HCT116 (cell line): ENCODE results near the gene PGLYRP4. TPM values are rescaled to one million over a fixed set of nuclear protein-coding genes. Genes with fewer than 3 reads are reported as not detected.

ENCODE experiments used
- ATAC-seq: fragments of 200-7000 bp; cut with Tn5 transposase; 2 replicates; pipeline ENCODE4 v1.9.1; 2020; ENCODE audit warnings: mild to moderate bottlenecking, moderate library complexity
- BruUV-seq: library from RNA; stranded (reverse); fragments of 400-500 nt; replicated peaks from 2 replicates; lab custom pipeline; 2021; lab: Mats Ljungman, UMichigan
- CTCF ChIA-PET: fragments of 300-600 bp; sonication (Branson Sonifier 250); formaldehyde crosslinking; loops from one replicate; lab custom pipeline; 2021; ENCODE audit warnings: antibody characterized with exemption; lab: Charles Lee
- POLR2A ChIA-PET: fragments of 300-600, 350-600 bp; sonication (Branson Sonifier 250); formaldehyde crosslinking; loops from one replicate; lab custom pipeline; 2021; ENCODE audit warnings: antibody characterized with exemption; lab: Charles Lee
- RAD21 ChIA-PET, 2 experiments: fragments of 300-600 bp; sonication (Branson Sonifier 250); formaldehyde crosslinking; loops; one replicate each; lab custom pipeline; 2023; ENCODE audit warnings: low total read pairs in 2 of 2; ENCODE audit not compliant: uncharacterized antibody in 2 of 2, unreplicated experiment in 2 of 2, low non-redundant PET in 1 of 2; lab: Charles Lee
- DNase-seq: peaks from one replicate; pipeline ENCODE4 v3.0.0-alpha.2; 2010; ENCODE audit warnings: low read depth, low spot score
- H2AFZ ChIP-seq: fragments of 200-600 bp; shearing (Covaris generic), sonication (generic); 2 replicates; pipeline ENCODE4 v1.6.1; 2017; ENCODE audit warnings: low read depth, mixed run types, mixed read lengths, antibody characterized with exemption, low read length; ENCODE audit not compliant: poor library complexity, severe bottlenecking
- H3K27ac ChIP-seq: 2 replicates; pipeline ENCODE4 v1.5.1; 2012; ENCODE audit warnings: low read depth, low read length
- H3K27me3 ChIP-seq: fragments of 200-600 bp; sonication (generic); 2 replicates; pipeline ENCODE4 v1.6.1; 2016; ENCODE audit warnings: mixed run types, low read length, mixed read lengths; ENCODE audit not compliant: insufficient read depth
- H3K36me3 ChIP-seq, 2 experiments: fragments of 200-500 bp in 1 of 2; fragments of 200-600 bp in 1 of 2; sonication (Bioruptor generic) in 1 of 2; sonication (generic) in 1 of 2; 2 replicates each; pipeline versions ENCODE4 v1.5.1 to v1.6.1; 2014 to 2016; ENCODE audit warnings: low read length in 2 of 2, inconsistent platforms in 1 of 2, mixed read lengths in 1 of 2, mixed run types in 1 of 2; ENCODE audit not compliant: insufficient read depth in 2 of 2, control insufficient read depth in 1 of 2
- H3K4me1 ChIP-seq, 2 experiments: fragments of 200-600 bp in 1 of 2; sonication (generic) in 1 of 2; 2 replicates each; pipeline versions ENCODE4 v1.5.1 to v1.6.1; 2012 to 2017; ENCODE audit warnings: low read length in 2 of 2, inconsistent platforms in 1 of 2, mild to moderate bottlenecking in 1 of 2, mixed read lengths in 1 of 2, mixed run types in 1 of 2, moderate library complexity in 1 of 2; ENCODE audit not compliant: insufficient read depth in 2 of 2, control insufficient read depth in 1 of 2
- H3K4me2 ChIP-seq: fragments of 200-600 bp; sonication (generic); 2 replicates; pipeline ENCODE4 v1.6.1; 2017; ENCODE audit warnings: mixed run types, low read length, mixed read lengths
- H3K4me3 ChIP-seq, 2 experiments: fragments of 200-600 bp in 1 of 2; sonication (generic) in 1 of 2; replicated peaks in 1 of 2; 2 replicates each; pipeline ENCODE4 v1.5.1; 2011 to 2016; ENCODE audit warnings: low read length in 2 of 2, control low read depth in 1 of 2, low read depth in 1 of 2, mild to moderate bottlenecking in 1 of 2, mixed read lengths in 1 of 2, mixed run types in 1 of 2
- H3K79me2 ChIP-seq: fragments of 200-600 bp; sonication (generic); 2 replicates; pipeline ENCODE4 v1.6.1; 2017; ENCODE audit warnings: mild to moderate bottlenecking, mixed run types, low read length, moderate library complexity, mixed read lengths; ENCODE audit not compliant: insufficient read depth
- H3K9ac ChIP-seq: fragments of 200-600 bp; sonication (generic); 2 replicates; pipeline ENCODE4 v1.6.1; 2016; ENCODE audit warnings: low read length, mixed read lengths
- H3K9me2 ChIP-seq: fragments of 200-600 bp; sonication (generic), shearing (Covaris generic); 2 replicates; pipeline ENCODE4 v1.6.1; 2017; ENCODE audit warnings: mixed run types, mild to moderate bottlenecking, moderate library complexity; ENCODE audit not compliant: insufficient read depth
- H3K9me3 ChIP-seq, 2 experiments: fragments of 200-500 bp in 1 of 2; fragments of 200-600 bp in 1 of 2; sonication (Bioruptor generic) in 1 of 2; sonication (generic) in 1 of 2; 2 replicates each; pipeline ENCODE4 v1.6.1; 2014 to 2017; ENCODE audit warnings: low read length in 2 of 2, mixed read lengths in 2 of 2, inconsistent platforms in 1 of 2, low read depth in 1 of 2, mild to moderate bottlenecking in 1 of 2, mixed run types in 1 of 2, moderate library complexity in 1 of 2; ENCODE audit not compliant: control insufficient read depth in 1 of 2, insufficient read depth in 1 of 2
- H4K20me1 ChIP-seq: fragments of 200-600 bp; sonication (generic), shearing (Covaris generic); 2 replicates; pipeline ENCODE4 v1.6.1; 2017; ENCODE audit warnings: mixed run types, mild to moderate bottlenecking, moderate library complexity; ENCODE audit not compliant: insufficient read depth
- CEBPB ChIP-seq: IDR thresholded peaks from 2 replicates; pipeline ENCODE4 v1.6.1; 2012; ENCODE audit warnings: low read depth
- ELF1 ChIP-seq: IDR thresholded peaks from 2 replicates; pipeline ENCODE4 v1.6.1; 2012; ENCODE audit warnings: low read depth, borderline replicate concordance
- EZH2 ChIP-seq: fragments of 200-600 bp; sonication (generic); IDR thresholded peaks from 2 replicates; pipeline ENCODE4 v1.6.1; 2017; ENCODE audit warnings: antibody characterized with exemption, mixed run types
- SP1 ChIP-seq: IDR thresholded peaks from 2 replicates; pipeline ENCODE4 v1.6.1; 2012; ENCODE audit warnings: low read depth
- SRF ChIP-seq: IDR thresholded peaks from 2 replicates; pipeline ENCODE4 v1.6.1; 2012; ENCODE audit warnings: low read depth
- TCF7L2 ChIP-seq: IDR thresholded peaks from 2 replicates; pipeline ENCODE4 v1.7.0; 2011; ENCODE audit warnings: borderline replicate concordance, inconsistent platforms; ENCODE audit not compliant: insufficient read depth, insufficient read length; ENCODE audit errors: extremely low read depth
- YY1 ChIP-seq: IDR thresholded peaks from 2 replicates; pipeline ENCODE4 v1.6.1; 2011; ENCODE audit warnings: low read length, low read depth, moderate library complexity, mild to moderate bottlenecking; ENCODE audit not compliant: insufficient replicate concordance; ENCODE audit errors: extremely low read depth
- ZFX ChIP-seq: fragments of 450-650 bp; IDR thresholded peaks from 2 replicates; pipeline ENCODE4 v1.6.1; 2017
- intact Hi-C: fragments of 100-400 bp; cut with micrococcal nuclease; formaldehyde crosslinking; loops from 2 replicates; pipeline ENCODE4 v1.10.0; 2022
- total RNA-seq: library from RNA; stranded (reverse); gene quantifications from one replicate; pipeline ENCODE4 v1.2.1, GENCODE V29; 2021; ENCODE audit not compliant: unreplicated experiment
- TF ChIP-seq, protein P1 (sequence below): IDR thresholded peaks from 2 replicates; pipeline ENCODE4 v1.6.1; 2012
- TF ChIP-seq, protein P2 (sequence below): IDR thresholded peaks from 2 replicates; pipeline ENCODE4 v1.6.1; 2012; ENCODE audit warnings: low read depth
- TF ChIP-seq, protein P3 (sequence below): IDR thresholded peaks from 2 replicates; pipeline ENCODE4 v1.6.1; 2011; ENCODE audit warnings: mild to moderate bottlenecking, low read length, moderate library complexity; ENCODE audit not compliant: insufficient replicate concordance; ENCODE audit errors: extremely low read depth
- TF ChIP-seq, protein P4 (sequence below): IDR thresholded peaks from 2 replicates; pipeline ENCODE4 v1.6.1; 2012

The PGLYRP4 gene
- total RNA-seq, 1 experiment from 2014 or later = not detected

DNA sequence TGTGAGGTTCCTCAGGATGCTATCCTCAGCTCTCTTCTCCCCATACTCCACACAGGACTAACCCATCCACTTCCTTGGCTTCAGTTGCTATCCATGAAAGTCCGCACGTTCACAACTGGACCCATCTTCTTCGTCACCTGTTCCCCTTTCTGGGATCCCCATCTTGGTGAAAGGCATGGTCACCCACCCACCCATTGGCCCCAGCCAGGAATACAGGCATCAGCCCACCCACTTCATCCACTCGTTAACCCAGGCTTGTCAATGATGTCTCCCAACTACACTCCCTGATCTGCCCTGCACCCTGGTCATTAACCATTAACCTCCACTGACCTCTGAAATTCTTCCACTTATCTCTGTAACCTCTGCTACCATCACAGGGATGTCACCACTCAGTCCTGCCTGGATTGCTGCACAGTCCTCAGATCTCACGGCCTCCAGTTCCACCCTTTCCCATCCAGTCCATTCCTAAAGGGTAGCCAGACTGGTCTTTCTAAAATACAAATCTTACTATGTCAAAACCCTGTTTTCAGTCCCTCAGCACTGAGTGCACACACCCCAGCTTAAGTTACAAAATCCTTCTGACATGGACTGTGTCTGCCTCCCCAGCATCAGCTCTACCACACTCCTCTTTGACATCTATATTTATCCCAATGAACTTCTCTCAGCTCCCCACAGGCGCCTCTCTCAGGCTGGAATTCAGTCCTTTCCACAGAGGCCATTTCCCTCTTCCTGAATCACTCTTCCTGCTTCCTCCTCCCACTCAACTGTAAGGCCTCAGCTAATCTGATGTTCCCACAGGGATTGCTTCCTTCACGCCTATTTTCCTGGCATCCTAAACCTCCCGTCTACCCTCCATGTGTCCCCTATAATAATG lies 10.4 kb downstream of the PGLYRP4 start:
- ChIA-PET RAD21 (no interaction called here), CTCF (interaction anchor here (1.1 kb wide), 1 partner anchor 15 kb away, joined by 4 read pairs; no protein-coding TSS in a partner anchor), POLR2A (no interaction called here)
- H3K27me3 ChIP-seq = peaks cover 16% of the 10 kb centered on the region
- DNase-seq = no peak
- no peaks in the 10 kb centered on the region; the same call in 1 of the 2 replicates for H4K20me1 ChIP-seq
- H3K79me2 ChIP-seq = no peaks in the 10 kb centered on the region
- no peaks in the 10 kb centered on the region for H3K9me3 ChIP-seq
- no peak for ATAC-seq
- no peaks in the 10 kb centered on the region for H3K4me1 ChIP-seq
- no peak overlapping the region for H2AFZ ChIP-seq
- H3K4me3 ChIP-seq = no peak overlapping the region
- H3K36me3 ChIP-seq = no peaks in the 10 kb centered on the region
- H3K4me2 ChIP-seq = no peak overlapping the region
- intact Hi-C loops = no loop called here
- BruUV-seq = no TSS peak
- TF ChIP-seq SRF = no peak
- TF ChIP-seq, protein P1, sequence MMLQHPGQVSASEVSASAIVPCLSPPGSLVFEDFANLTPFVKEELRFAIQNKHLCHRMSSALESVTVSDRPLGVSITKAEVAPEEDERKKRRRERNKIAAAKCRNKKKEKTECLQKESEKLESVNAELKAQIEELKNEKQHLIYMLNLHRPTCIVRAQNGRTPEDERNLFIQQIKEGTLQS = no peak
- TF ChIP-seq, protein P2, sequence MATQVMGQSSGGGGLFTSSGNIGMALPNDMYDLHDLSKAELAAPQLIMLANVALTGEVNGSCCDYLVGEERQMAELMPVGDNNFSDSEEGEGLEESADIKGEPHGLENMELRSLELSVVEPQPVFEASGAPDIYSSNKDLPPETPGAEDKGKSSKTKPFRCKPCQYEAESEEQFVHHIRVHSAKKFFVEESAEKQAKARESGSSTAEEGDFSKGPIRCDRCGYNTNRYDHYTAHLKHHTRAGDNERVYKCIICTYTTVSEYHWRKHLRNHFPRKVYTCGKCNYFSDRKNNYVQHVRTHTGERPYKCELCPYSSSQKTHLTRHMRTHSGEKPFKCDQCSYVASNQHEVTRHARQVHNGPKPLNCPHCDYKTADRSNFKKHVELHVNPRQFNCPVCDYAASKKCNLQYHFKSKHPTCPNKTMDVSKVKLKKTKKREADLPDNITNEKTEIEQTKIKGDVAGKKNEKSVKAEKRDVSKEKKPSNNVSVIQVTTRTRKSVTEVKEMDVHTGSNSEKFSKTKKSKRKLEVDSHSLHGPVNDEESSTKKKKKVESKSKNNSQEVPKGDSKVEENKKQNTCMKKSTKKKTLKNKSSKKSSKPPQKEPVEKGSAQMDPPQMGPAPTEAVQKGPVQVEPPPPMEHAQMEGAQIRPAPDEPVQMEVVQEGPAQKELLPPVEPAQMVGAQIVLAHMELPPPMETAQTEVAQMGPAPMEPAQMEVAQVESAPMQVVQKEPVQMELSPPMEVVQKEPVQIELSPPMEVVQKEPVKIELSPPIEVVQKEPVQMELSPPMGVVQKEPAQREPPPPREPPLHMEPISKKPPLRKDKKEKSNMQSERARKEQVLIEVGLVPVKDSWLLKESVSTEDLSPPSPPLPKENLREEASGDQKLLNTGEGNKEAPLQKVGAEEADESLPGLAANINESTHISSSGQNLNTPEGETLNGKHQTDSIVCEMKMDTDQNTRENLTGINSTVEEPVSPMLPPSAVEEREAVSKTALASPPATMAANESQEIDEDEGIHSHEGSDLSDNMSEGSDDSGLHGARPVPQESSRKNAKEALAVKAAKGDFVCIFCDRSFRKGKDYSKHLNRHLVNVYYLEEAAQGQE = no peak
- no peak for TF ChIP-seq ELF1
- no peak for TF ChIP-seq EZH2
- no peak for TF ChIP-seq TCF7L2
- TF ChIP-seq CEBPB = no peak
- TF ChIP-seq, protein P3, sequence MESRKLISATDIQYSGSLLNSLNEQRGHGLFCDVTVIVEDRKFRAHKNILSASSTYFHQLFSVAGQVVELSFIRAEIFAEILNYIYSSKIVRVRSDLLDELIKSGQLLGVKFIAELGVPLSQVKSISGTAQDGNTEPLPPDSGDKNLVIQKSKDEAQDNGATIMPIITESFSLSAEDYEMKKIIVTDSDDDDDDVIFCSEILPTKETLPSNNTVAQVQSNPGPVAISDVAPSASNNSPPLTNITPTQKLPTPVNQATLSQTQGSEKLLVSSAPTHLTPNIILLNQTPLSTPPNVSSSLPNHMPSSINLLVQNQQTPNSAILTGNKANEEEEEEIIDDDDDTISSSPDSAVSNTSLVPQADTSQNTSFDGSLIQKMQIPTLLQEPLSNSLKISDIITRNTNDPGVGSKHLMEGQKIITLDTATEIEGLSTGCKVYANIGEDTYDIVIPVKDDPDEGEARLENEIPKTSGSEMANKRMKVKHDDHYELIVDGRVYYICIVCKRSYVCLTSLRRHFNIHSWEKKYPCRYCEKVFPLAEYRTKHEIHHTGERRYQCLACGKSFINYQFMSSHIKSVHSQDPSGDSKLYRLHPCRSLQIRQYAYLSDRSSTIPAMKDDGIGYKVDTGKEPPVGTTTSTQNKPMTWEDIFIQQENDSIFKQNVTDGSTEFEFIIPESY = no peak
- TF ChIP-seq YY1 = no peak
- TF ChIP-seq, protein P4, sequence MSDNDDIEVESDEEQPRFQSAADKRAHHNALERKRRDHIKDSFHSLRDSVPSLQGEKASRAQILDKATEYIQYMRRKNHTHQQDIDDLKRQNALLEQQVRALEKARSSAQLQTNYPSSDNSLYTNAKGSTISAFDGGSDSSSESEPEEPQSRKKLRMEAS = no peak
- no peak for TF ChIP-seq ZFX
- no peak for TF ChIP-seq SP1
- H3K27ac ChIP-seq = no peak overlapping the region
- H3K9me2 ChIP-seq = no peaks in the 10 kb centered on the region
- no peak overlapping the region for H3K9ac ChIP-seq
